Ovary (tissue), 9 donors: ENCODE data around the gene REELD1. TPM values are rescaled to one million over a fixed set of nuclear protein-coding genes. Genes with fewer than 3 reads are reported as not detected.
A peak's percentile ranks its signal among the peaks of the same experiment; 100 is the strongest.

Source experiments
- DNase-seq, 5 donors: peaks; one replicate each; pipeline ENCODE4 v3.0.0-alpha.2; 2019 to 2020
- H3K27ac ChIP-seq, 2 donors: fragments of 200-600 bp; one replicate each; pipeline versions ENCODE4 v1.5.1 to v1.8.0; 2019 to 2022
- H3K27me3 ChIP-seq: fragments of 200-600 bp; one replicate; pipeline ENCODE4 v1.8.0; 2022
- H3K36me3 ChIP-seq: fragments of 200-600 bp; sonication (generic); one replicate; pipeline ENCODE4 v1.5.1; 2019
- H3K4me1 ChIP-seq: one replicate; pipeline ENCODE4 v1.8.1; 2013; ENCODE audit warnings: mild to moderate bottlenecking, moderate library complexity; ENCODE audit not compliant: insufficient read depth
- H3K4me3 ChIP-seq: fragments of 200-600 bp; sonication (generic); one replicate; pipeline ENCODE4 v1.5.1; 2017
- H3K9me3 ChIP-seq, 2 donors: fragments of 200-600 bp in 1 of 2; sonication (generic) in 1 of 2; one replicate each; pipeline versions ENCODE4 v1.5.1 to v1.8.1; 2013 to 2019; ENCODE audit warnings: mild to moderate bottlenecking in 1 of 2, moderate library complexity in 1 of 2
- CTCF ChIP-seq, 3 donors: fragments of 450-650 bp in 2 of 3; fragments of 200-600 bp in 1 of 3; IDR thresholded peaks; one replicate each; pipeline versions ENCODE4 v1.5.1 to v1.8.0; 2016 to 2022; ENCODE audit warnings: antibody characterized with exemption in 3 of 3, mild to moderate bottlenecking in 1 of 3
- EP300 ChIP-seq: sonication (generic); formaldehyde crosslinking; IDR thresholded peaks from one replicate; pipeline ENCODE4 v1.6.1; 2017; ENCODE audit warnings: antibody characterized with exemption
- POLR2A ChIP-seq: fragments of 450-650 bp; IDR thresholded peaks from one replicate; pipeline ENCODE4 v1.6.1; 2017; ENCODE audit warnings: antibody characterized with exemption, mild to moderate bottlenecking, moderate library complexity
- WGBS, 3 donors: extraction: QIAGEN DNeasy Blood & Tissue Kit in 1 of 3; methylation state at CpG; one replicate each; pipeline versions ENCODE4 v1.1.5 to v1.1.7; 2013 to 2017; 5-methylcytosine and 5-hydroxymethylcytosine counted together
- intact Hi-C, 4 donors: fragments of 100-400 bp; cut with DNase I; formaldehyde crosslinking; loops; one replicate each; pipeline versions ENCODE4 v1.11.0 to v1.15.1; 2022 to 2023
- polyA plus RNA-seq, 2 donors: library from polyadenylated mRNA; stranded (reverse); fragments of 200-250 nt in 1 of 2; fragments of 350-450 nt in 1 of 2; fragmentation: Illumina TruSeq in 1 of 2; extraction: RNeasy Lipid Tissue Mini Kit (QIAGEN cat#74804) in 1 of 2; gene quantifications; one replicate each; pipeline ENCODE4 v1.2.3, GENCODE V29; 2013 to 2014
- total RNA-seq, 7 donors: library from RNA; depleted of rRNA in 2 of 7; stranded (reverse); fragments of >200 nt in 2 of 7; fragmentation: NEBNext Ultra II Directional in 3 of 7; extraction: Animal tissue kit (Norgen Biotek cat#: 25700) in 3 of 7; gene quantifications; one replicate each; pipeline versions ENCODE4 v1.1.0 to v1.2.4, GENCODE V29; 2016 to 2023
- donor health status: DM: no; HTN: no; CAD: no; lungs with moderate emphysema.
- donor health status: DM: no; HTN: no; CAD: no.
- donor health status: Bipolar disorder and iron deficiency.
- donor health status: DM: yes; HTN: yes; CAD: no.
- donor health status: DM: no; HTN: no; CAD: no.
- donor health status: DM: yes; HTN: yes; CAD: no.

The REELD1 gene
- total and polyA plus RNA-seq, 9 donors: 0.15 to 0.95 (median 0.38) TPM; not detected in 5

GRCh38 chr4:146175541-146176453, 38.5 kb upstream of the REELD1 start, which contains the start of gene LSM6:
Gene LSM6, plus strand, starts transcription at chr4:146175718. Its CDS starts 7,204 bp downstream, at chr4:146182922.
- TF ChIP-seq EP300 (no peak), POLR2A (peak; percentile 66)
- Histone ChIP-seq H3K27ac (peak within 1 kb of the TSS; percentile 87 to 92), H3K36me3 (no peaks in the 10 kb centered on the region), H3K4me1 (peaks cover 9% of the 10 kb centered on the region), H3K9me3 (no peaks in the 10 kb centered on the region), H3K4me3 (peak within 1 kb of the TSS; percentile 98), H3K27me3 (no peaks in the 10 kb centered on the region)
- intact Hi-C loops: no loop called here
- DNase-seq: peak; percentile 83 to 90 (median 88)
- 0 to 1% (median 0%) methylated on average over 46 to 75 of the region's 75 CpGs for WGBS, 3 donors

GRCh38 chr4:146176891-146177290, 37.4 kb upstream of the REELD1 start:
- H3K4me1 ChIP-seq: peaks cover 9% of the 10 kb centered on the region
- no peaks in the 10 kb centered on the region for H3K27me3 ChIP-seq
- no peaks in the 10 kb centered on the region for H3K9me3 ChIP-seq
- no peak for DNase-seq
- no peaks in the 10 kb centered on the region for H3K36me3 ChIP-seq
- intact Hi-C loops: no loop called here
- H3K4me3 ChIP-seq: peak overlapping the region; percentile 98
- 78 to 81% (median 81%) methylated on average over 2 of the region's 2 CpGs for WGBS, 3 donors
- TF ChIP-seq POLR2A: no peak
- TF ChIP-seq EP300: no peak
- TF ChIP-seq CTCF (IDR thresholded peaks at IDR 0.05): no peak
- no peak overlapping the region for H3K27ac ChIP-seq

- H3K4me1 ChIP-seq: peaks cover 9% of the 10 kb centered on the region
- TF ChIP-seq POLR2A (no peak), EP300 (no peak), CTCF (IDR thresholded peaks at IDR 0.05) (no peak)
- no peak overlapping the region for H3K27ac ChIP-seq
- H3K4me3 ChIP-seq: no peak overlapping the region
- no peaks in the 10 kb centered on the region for H3K27me3 ChIP-seq
- H3K9me3 ChIP-seq: no peaks in the 10 kb centered on the region
- H3K36me3 ChIP-seq: no peaks in the 10 kb centered on the region
- WGBS, 3 donors: 70 to 87% (median 83%) methylated on average over 8 of the region's 8 CpGs
- intact Hi-C loops: no loop called here
- no peak for DNase-seq
These were observed 36.2 kb upstream of the REELD1 start for GRCh38 chr4:146178126-146178525.

- Histone ChIP-seq H3K36me3 (no peaks in the 10 kb centered on the region), H3K9me3 (no peaks in the 10 kb centered on the region), H3K4me1 (peaks cover 9% of the 10 kb centered on the region), H3K4me3 (no peak overlapping the region), H3K27ac (no peak overlapping the region), H3K27me3 (no peaks in the 10 kb centered on the region)
- 74 to 78% (median 77%) methylated on average over 7 of the region's 7 CpGs for WGBS, 3 donors
- DNase-seq: no peak
- TF ChIP-seq POLR2A: no peak
- TF ChIP-seq CTCF (IDR thresholded peaks at IDR 0.05): no peak
- TF ChIP-seq EP300: no peak
- intact Hi-C loops: no loop called here
These were observed 34.5 kb upstream of the REELD1 start for GRCh38 chr4:146179784-146180370.
